ENCODE results near the gene VAV2.

Gene VAV2

DNA sequence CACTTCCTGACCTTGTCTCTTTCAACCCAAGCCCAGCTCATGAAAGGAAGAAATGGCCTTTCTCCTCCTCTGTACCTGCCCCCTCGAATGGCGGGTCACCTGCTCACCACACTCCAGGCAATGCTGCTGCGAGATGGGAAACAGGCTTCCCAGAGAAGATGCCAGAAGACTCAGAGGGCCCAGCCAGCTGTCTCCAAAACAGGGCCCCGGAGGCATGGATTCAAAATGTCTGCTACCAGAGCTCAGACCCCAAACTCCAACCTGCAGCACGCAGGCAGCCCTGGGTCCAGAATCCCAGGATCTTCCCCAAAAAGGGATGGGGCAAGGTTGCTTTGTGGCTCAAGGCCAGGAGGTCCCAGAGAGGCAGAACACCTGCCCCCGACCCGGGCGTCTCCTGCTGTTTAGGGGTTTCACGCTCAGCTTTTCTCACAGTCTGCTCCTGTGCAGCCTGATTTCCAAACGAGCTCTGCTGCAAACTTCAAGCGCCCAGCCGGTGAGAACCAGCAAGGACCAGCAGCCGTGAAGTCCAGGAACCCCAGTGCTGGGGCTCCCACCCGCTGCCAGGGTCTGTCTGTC lies 42.5 kb downstream of the VAV2 start:
- H3K4me3 ChIP-seq (ENCODE audit: low read length) = no peak overlapping the region
- no peak overlapping the region for H3K27ac ChIP-seq (ENCODE audit: low read length)
- no peaks in the 10 kb centered on the region for H3K27me3 ChIP-seq (ENCODE audit: insufficient read depth, low read length)
- no peaks in the 10 kb centered on the region for H3K9me3 ChIP-seq (ENCODE audit: insufficient read depth, low read depth, low read length)
- H3K36me3 ChIP-seq (ENCODE audit: insufficient read depth, low read depth, low read length) = no peaks in the 10 kb centered on the region
- no peak overlapping the region for H3K9ac ChIP-seq (ENCODE audit: low read depth, low read length)
- H3K4me1 ChIP-seq (ENCODE audit: insufficient read depth, low read length) = no peaks in the 10 kb centered on the region

DNA sequence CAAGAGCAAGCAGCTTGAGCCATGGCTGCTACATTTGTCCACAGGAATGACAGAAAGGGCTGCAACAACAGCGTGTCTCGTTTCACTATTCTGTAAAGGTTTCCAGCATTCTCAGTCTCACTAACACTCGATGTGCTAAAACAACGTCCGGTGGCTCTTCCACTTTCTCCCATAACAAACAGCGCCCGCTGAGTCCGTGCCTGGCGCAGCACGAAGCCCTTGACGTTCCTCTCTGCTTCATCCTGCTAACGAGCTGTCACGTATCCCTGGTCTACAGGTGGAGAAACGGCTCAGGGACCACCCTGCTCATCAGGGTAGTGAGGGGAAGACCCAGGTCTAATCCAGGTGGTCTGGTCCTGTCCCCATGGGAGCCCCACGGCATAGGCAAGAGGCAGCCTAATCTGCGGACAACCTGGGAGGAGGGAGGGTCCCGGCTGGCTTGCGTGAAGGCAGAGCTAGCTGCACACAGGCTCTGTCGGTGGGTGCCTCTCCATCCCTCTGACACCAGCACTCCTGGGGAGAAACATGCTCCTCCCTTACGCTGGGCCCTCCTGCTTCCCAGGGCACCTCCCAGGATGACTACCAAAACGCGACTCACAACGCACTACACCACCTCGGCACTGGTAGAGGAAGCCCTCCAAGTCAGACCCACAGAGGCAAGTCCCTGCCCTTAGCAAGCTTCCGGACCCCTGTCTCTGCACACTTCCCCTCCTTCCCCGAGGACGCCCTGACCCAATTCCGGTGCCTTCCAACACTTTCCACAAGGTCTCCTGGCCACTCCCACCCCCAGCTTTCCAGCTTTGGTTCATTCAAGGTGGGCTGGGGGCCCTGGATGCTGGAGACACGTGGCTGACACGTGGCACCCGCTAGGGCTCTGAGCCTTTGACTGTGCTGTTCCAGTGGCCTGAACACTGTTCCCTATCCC lies 43.3 kb downstream of the VAV2 start:
- Histone ChIP-seq H3K36me3 (ENCODE audit: insufficient read depth, low read depth, low read length) (no peaks in the 10 kb centered on the region), H3K9me3 (ENCODE audit: insufficient read depth, low read depth, low read length) (no peaks in the 10 kb centered on the region), H3K4me1 (ENCODE audit: insufficient read depth, low read length) (no peaks in the 10 kb centered on the region), H3K9ac (ENCODE audit: low read depth, low read length) (no peak overlapping the region), H3K4me3 (ENCODE audit: low read length) (no peak overlapping the region), H3K27me3 (ENCODE audit: insufficient read depth, low read length) (no peaks in the 10 kb centered on the region), H3K27ac (ENCODE audit: low read length) (no peak overlapping the region)

GRCh38 chr9:133948131-133948530 lies 44.0 kb downstream of the VAV2 start:
- Histone ChIP-seq H3K27ac (ENCODE audit: low read length) (no peak overlapping the region), H3K4me3 (ENCODE audit: low read length) (no peak overlapping the region), H3K9ac (ENCODE audit: low read depth, low read length) (no peak overlapping the region), H3K27me3 (ENCODE audit: insufficient read depth, low read length) (no peaks in the 10 kb centered on the region), H3K9me3 (ENCODE audit: insufficient read depth, low read depth, low read length) (no peaks in the 10 kb centered on the region), H3K4me1 (ENCODE audit: insufficient read depth, low read length) (no peaks in the 10 kb centered on the region), H3K36me3 (ENCODE audit: insufficient read depth, low read depth, low read length) (no peaks in the 10 kb centered on the region)

GRCh38 chr9:133946840-133947486 lies 45.2 kb downstream of the VAV2 start:
- H3K36me3 ChIP-seq (ENCODE audit: insufficient read depth, low read depth, low read length) = no peaks in the 10 kb centered on the region
- H3K27ac ChIP-seq (ENCODE audit: low read length) = no peak overlapping the region
- H3K9ac ChIP-seq (ENCODE audit: low read depth, low read length) = no peak overlapping the region
- no peaks in the 10 kb centered on the region for H3K27me3 ChIP-seq (ENCODE audit: insufficient read depth, low read length)
- H3K4me3 ChIP-seq (ENCODE audit: low read length) = no peak overlapping the region
- H3K9me3 ChIP-seq (ENCODE audit: insufficient read depth, low read depth, low read length) = no peaks in the 10 kb centered on the region
- H3K4me1 ChIP-seq (ENCODE audit: insufficient read depth, low read length) = no peaks in the 10 kb centered on the region

DNA sequence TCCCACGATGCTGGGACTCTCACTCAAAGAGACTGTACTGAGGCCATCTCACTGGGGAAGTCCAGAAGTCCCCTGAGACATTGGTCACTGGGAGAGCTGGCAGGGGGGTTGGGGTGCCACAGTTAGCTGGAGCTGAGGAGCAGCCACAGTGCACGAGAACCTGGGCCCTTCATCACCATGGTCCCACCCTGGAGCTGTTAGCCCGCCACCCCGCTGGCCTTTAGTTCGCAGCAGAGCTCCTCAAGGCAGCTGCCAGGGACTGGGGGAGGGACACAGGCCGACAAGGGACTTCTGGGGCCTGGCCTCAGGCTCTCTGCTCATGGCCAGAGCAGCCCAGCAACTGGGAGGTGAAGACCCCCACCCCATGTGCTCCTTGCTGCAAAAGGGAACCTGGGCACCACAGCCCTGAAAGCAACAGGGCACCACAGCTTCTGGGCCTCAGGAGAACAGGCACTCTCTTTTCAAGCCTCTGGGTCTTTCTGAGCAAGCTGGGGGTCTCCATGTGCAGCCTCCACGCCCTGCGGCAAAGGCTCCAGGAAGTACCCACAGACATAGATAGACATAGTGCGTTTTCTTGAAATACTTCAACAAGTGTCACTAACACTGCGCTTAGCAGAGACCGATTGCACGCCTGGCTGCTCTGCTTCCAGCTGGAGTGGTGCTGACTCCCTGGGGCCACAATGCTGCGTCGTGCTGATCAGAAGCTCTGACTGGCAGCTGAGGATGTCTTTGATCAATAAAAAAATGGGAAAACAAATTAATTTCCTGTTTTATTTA lies 46.0 kb downstream of the VAV2 start:
- Histone ChIP-seq H3K36me3 (ENCODE audit: insufficient read depth, low read depth, low read length) (no peaks in the 10 kb centered on the region), H3K27ac (ENCODE audit: low read length) (no peak overlapping the region), H3K4me3 (ENCODE audit: low read length) (no peak overlapping the region), H3K4me1 (ENCODE audit: insufficient read depth, low read length) (no peaks in the 10 kb centered on the region), H3K9me3 (ENCODE audit: insufficient read depth, low read depth, low read length) (no peaks in the 10 kb centered on the region), H3K27me3 (ENCODE audit: insufficient read depth, low read length) (no peaks in the 10 kb centered on the region), H3K9ac (ENCODE audit: low read depth, low read length) (no peak overlapping the region)

DNA sequence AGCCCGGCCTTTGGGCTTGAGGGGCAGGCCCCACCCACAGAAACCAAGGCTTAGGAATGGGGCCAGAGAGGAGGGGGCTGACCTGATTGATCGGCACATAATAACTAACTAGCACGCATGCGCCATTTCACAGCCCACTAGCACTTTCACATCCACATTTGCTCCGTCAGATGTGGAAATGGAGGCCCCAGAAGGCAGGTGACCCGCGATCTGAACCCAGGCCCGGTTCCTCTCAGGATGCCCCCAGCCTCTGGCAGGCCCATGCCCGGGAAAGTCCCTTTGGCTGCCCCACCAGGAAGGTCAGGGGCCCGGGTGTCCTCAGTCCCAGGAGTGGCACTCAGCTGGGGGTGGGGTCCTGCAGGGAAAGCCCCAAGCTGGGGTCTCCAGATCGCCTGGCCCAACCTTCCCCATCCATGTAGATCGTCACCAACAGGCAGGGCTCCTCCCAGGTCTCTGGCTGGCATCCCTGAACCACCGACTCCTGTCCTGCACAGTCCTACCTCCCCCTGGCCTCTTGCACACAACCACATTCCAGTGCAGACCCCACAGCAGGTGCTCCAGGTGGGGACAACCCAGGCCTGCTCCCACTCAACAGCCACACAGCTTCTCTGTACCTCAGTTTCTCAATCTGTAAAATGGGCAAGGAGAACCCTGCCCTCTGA lies 46.7 kb downstream of the VAV2 start:
- H3K27ac ChIP-seq (ENCODE audit: low read length) = no peak overlapping the region
- no peak overlapping the region for H3K9ac ChIP-seq (ENCODE audit: low read depth, low read length)
- H3K4me1 ChIP-seq (ENCODE audit: insufficient read depth, low read length) = no peaks in the 10 kb centered on the region
- H3K4me3 ChIP-seq (ENCODE audit: low read length) = no peak overlapping the region
- H3K27me3 ChIP-seq (ENCODE audit: insufficient read depth, low read length) = no peaks in the 10 kb centered on the region
- H3K36me3 ChIP-seq (ENCODE audit: insufficient read depth, low read depth, low read length) = no peaks in the 10 kb centered on the region
- H3K9me3 ChIP-seq (ENCODE audit: insufficient read depth, low read depth, low read length) = no peaks in the 10 kb centered on the region

GRCh38 chr9:133944746-133945135 lies 47.4 kb downstream of the VAV2 start:
- H3K4me3 ChIP-seq (ENCODE audit: low read length) = no peak overlapping the region
- H3K27ac ChIP-seq (ENCODE audit: low read length) = no peak overlapping the region

GRCh38 chr9:133943781-133944745 lies 48.1 kb downstream of the VAV2 start:
- Histone ChIP-seq H3K36me3 (ENCODE audit: insufficient read depth, low read depth, low read length) (0 out of 2 replicates have a peak, but pooled peaks cover under 1% of the 10 kb centered on the region), H3K9ac (ENCODE audit: low read depth, low read length) (no peak overlapping the region), H3K9me3 (ENCODE audit: insufficient read depth, low read depth, low read length) (no peaks in the 10 kb centered on the region), H3K27ac (ENCODE audit: low read length) (no peak overlapping the region), H3K4me1 (ENCODE audit: insufficient read depth, low read length) (no peaks in the 10 kb centered on the region), H3K4me3 (ENCODE audit: low read length) (no peak overlapping the region), H3K27me3 (ENCODE audit: insufficient read depth, low read length) (no peaks in the 10 kb centered on the region)

More at GRCh38 chr9:133944746-133945135, 47.4 kb downstream of the VAV2 start:
- H3K4me1 ChIP-seq (ENCODE audit: insufficient read depth, low read length) = no peaks in the 10 kb centered on the region
- H3K27me3 ChIP-seq (ENCODE audit: insufficient read depth, low read length) = no peaks in the 10 kb centered on the region
- no peaks in the 10 kb centered on the region for H3K36me3 ChIP-seq (ENCODE audit: insufficient read depth, low read depth, low read length)
- no peaks in the 10 kb centered on the region for H3K9me3 ChIP-seq (ENCODE audit: insufficient read depth, low read depth, low read length)
- H3K9ac ChIP-seq (ENCODE audit: low read depth, low read length) = no peak overlapping the region

GRCh38 chr9:133943036-133943780 lies 48.9 kb downstream of the VAV2 start:
- H3K27ac ChIP-seq (ENCODE audit: low read length) = no peak overlapping the region
- no peak overlapping the region for H3K9ac ChIP-seq (ENCODE audit: low read depth, low read length)
- no peaks in the 10 kb centered on the region for H3K9me3 ChIP-seq (ENCODE audit: insufficient read depth, low read depth, low read length)
- H3K27me3 ChIP-seq (ENCODE audit: insufficient read depth, low read length) = no peaks in the 10 kb centered on the region
- no peak overlapping the region for H3K4me3 ChIP-seq (ENCODE audit: low read length)
- 0 out of 2 replicates have a peak, but pooled peaks cover 4% of the 10 kb centered on the region for H3K36me3 ChIP-seq (ENCODE audit: insufficient read depth, low read depth, low read length)
- H3K4me1 ChIP-seq (ENCODE audit: insufficient read depth, low read length) = no peaks in the 10 kb centered on the region
